MCF 10A (cell line): ENCODE data around the gene FOXP2. TPM values are rescaled to one million over a fixed set of nuclear protein-coding genes. Genes with fewer than 3 reads are reported as not detected.

Experiments
- BruUV-seq: library from RNA; stranded (reverse); fragments of 400-500 nt; replicated peaks from 2 replicates; lab custom pipeline; 2021; lab: Mats Ljungman, UMichigan
- CTCF ChIA-PET: fragments of 300-600 bp; sonication (Branson Sonifier 250); formaldehyde crosslinking; extraction: SDS; loops from one replicate; lab custom pipeline; 2021; ENCODE audit warnings: antibody characterized with exemption, inconsistent platforms; lab: Yijun Ruan, JAX
- POLR2A ChIA-PET: fragments of 300-600, 350-650 bp; sonication (Branson Sonifier 250); formaldehyde crosslinking; extraction: SDS; loops from one replicate; lab custom pipeline; 2020; ENCODE audit warnings: antibody characterized with exemption, inconsistent platforms; lab: Yijun Ruan, JAX
- DNase-seq: peaks from one replicate; pipeline ENCODE4 v3.0.0-alpha.2; 2018; ENCODE audit not compliant: unreplicated experiment
- H3K27ac Mint-ChIP-seq: one replicate; pipeline ENCODE4 v1.8.0; 2022; ENCODE audit warnings: mild to moderate bottlenecking, low read depth, mixed read lengths; ENCODE audit not compliant: unreplicated experiment
- H3K27me3 Mint-ChIP-seq: one replicate; pipeline ENCODE4 v1.8.0; 2022; ENCODE audit warnings: mixed read lengths; ENCODE audit not compliant: insufficient read depth, unreplicated experiment
- H3K36me3 Mint-ChIP-seq: one replicate; pipeline ENCODE4 v1.8.0; 2022; ENCODE audit warnings: mild to moderate bottlenecking, moderate library complexity, mixed read lengths; ENCODE audit not compliant: insufficient read depth, unreplicated experiment
- H3K4me1 Mint-ChIP-seq: one replicate; pipeline ENCODE4 v1.8.0; 2022; ENCODE audit warnings: mixed read lengths; ENCODE audit not compliant: insufficient read depth, unreplicated experiment
- H3K4me3 Mint-ChIP-seq: one replicate; pipeline ENCODE4 v1.8.0; 2022; ENCODE audit warnings: mild to moderate bottlenecking, moderate library complexity, mixed read lengths; ENCODE audit not compliant: unreplicated experiment
- H3K9me3 Mint-ChIP-seq: one replicate; pipeline ENCODE4 v1.8.0; 2022; ENCODE audit warnings: mixed read lengths; ENCODE audit not compliant: unreplicated experiment
- CTCF ChIP-seq: fragments of 200-600 bp; IDR thresholded peaks from one replicate; pipeline ENCODE4 v1.8.0; 2022; ENCODE audit warnings: antibody characterized with exemption, mild to moderate bottlenecking; ENCODE audit not compliant: unreplicated experiment
- intact Hi-C: fragments of 100-400 bp; cut with micrococcal nuclease; formaldehyde crosslinking; loops from 2 replicates; pipeline ENCODE4 v1.14.1; 2022
- total RNA-seq: library from RNA; stranded (reverse); gene quantifications from 2 replicates; pipeline ENCODE4 v1.2.3, GENCODE V29; 2022

The FOXP2 gene
- total RNA-seq, 1 experiment from 2014 or later = not detected

- no peak for TF ChIP-seq CTCF
- CTCF ChIA-PET = no interaction called here
Measured at GRCh38 chr7:114444196-114444595, 29.6 kb downstream of the FOXP2 start.

GRCh38 chr7:114450431-114450830 lies 35.8 kb downstream of the FOXP2 start:
- Mint-ChIP-seq H3K4me1 (no peaks in the 10 kb centered on the region), H3K27me3 (peaks cover 71% of the 10 kb centered on the region), H3K4me3 (no peak overlapping the region), H3K36me3 (no peaks in the 10 kb centered on the region), H3K9me3 (no peaks in the 10 kb centered on the region), H3K27ac (no peak overlapping the region)
- TF ChIP-seq CTCF = no peak
- intact Hi-C loops = no loop called here
- ChIA-PET POLR2A (no interaction called here), CTCF (interaction anchor here (1.3 to 1.6 kb wide), 2 partner anchors 11 to 26 kb away, joined by 3 read pairs; no protein-coding TSS in a partner anchor)
- BruUV-seq = no TSS peak
- DNase-seq = no peak

More at GRCh38 chr7:114444196-114444595, 29.6 kb downstream of the FOXP2 start:
- no peak overlapping the region for H3K27ac Mint-ChIP-seq
- H3K4me1 Mint-ChIP-seq = no peaks in the 10 kb centered on the region
- no peak overlapping the region for H3K4me3 Mint-ChIP-seq
- peaks cover 27% of the 10 kb centered on the region for H3K27me3 Mint-ChIP-seq
- H3K36me3 Mint-ChIP-seq = no peaks in the 10 kb centered on the region
- intact Hi-C loops = no loop called here
- no peaks in the 10 kb centered on the region for H3K9me3 Mint-ChIP-seq
- BruUV-seq = no TSS peak
- POLR2A ChIA-PET = no interaction called here
- DNase-seq = no peak

GRCh38 chr7:114459574-114459973 lies 45.0 kb downstream of the FOXP2 start:
- Mint-ChIP-seq H3K36me3 (no peaks in the 10 kb centered on the region), H3K9me3 (no peaks in the 10 kb centered on the region), H3K27me3 (peaks cover 56% of the 10 kb centered on the region), H3K27ac (no peak overlapping the region), H3K4me3 (no peak overlapping the region), H3K4me1 (no peaks in the 10 kb centered on the region)
- CTCF ChIA-PET = no interaction called here
- POLR2A ChIA-PET = interaction anchor here (0.6 kb wide), 1 partner anchor 420 kb away, joined by 3 read pairs; no protein-coding TSS in a partner anchor
- BruUV-seq = no TSS peak
- intact Hi-C loops = no loop called here
- TF ChIP-seq CTCF = no peak
- no peak for DNase-seq

- no peaks in the 10 kb centered on the region for H3K36me3 Mint-ChIP-seq
- intact Hi-C loops = no loop called here
- H3K4me1 Mint-ChIP-seq = no peaks in the 10 kb centered on the region
- CTCF ChIA-PET = no interaction called here
- no peaks in the 10 kb centered on the region for H3K9me3 Mint-ChIP-seq
- no peak for DNase-seq
- H3K27me3 Mint-ChIP-seq = peaks cover 56% of the 10 kb centered on the region
- H3K27ac Mint-ChIP-seq = no peak overlapping the region
- no peak overlapping the region for H3K4me3 Mint-ChIP-seq
- TF ChIP-seq CTCF = no peak
- POLR2A ChIA-PET = interaction anchor here (0.6 kb wide), 1 partner anchor 421 kb away, joined by 3 read pairs; no protein-coding TSS in a partner anchor
- no TSS peak for BruUV-seq
Measured at GRCh38 chr7:114460021-114460420, 45.4 kb downstream of the FOXP2 start.
